IMR-90 (cell line): ENCODE data around the gene FFAR2.

Experiments used
- BHLHE40 ChIP-seq: fragments of 150-350 bp; IDR thresholded peaks from 2 replicates; pipeline ENCODE4 v1.6.1; 2016; ENCODE audit warnings: mild to moderate bottlenecking, low read depth, low read length
- CEBPB ChIP-seq: IDR thresholded peaks from 2 replicates; pipeline ENCODE4 v1.6.1; 2012; ENCODE audit warnings: low read depth, low read length, improper control_type of control experiment
- FOS ChIP-seq: fragments of 150-350 bp; IDR thresholded peaks from 2 replicates; pipeline ENCODE4 v1.6.1; 2016; ENCODE audit warnings: low read depth, low read length
- MAZ ChIP-seq: IDR thresholded peaks from 2 replicates; pipeline ENCODE4 v1.6.1; 2012; ENCODE audit warnings: low read depth, mild to moderate bottlenecking, low read length, improper control_type of control experiment, moderate library complexity, borderline replicate concordance
- MXI1 ChIP-seq: IDR thresholded peaks from 2 replicates; pipeline ENCODE4 v1.6.1; 2012; ENCODE audit warnings: low read depth, mild to moderate bottlenecking, low read length, moderate library complexity, borderline replicate concordance
- NFE2L2 ChIP-seq: fragments of 150-350 bp; IDR thresholded peaks from 2 replicates; pipeline ENCODE4 v1.6.1; 2016; ENCODE audit warnings: low read depth, mild to moderate bottlenecking, low read length
- POLR2A ChIP-seq: IDR thresholded peaks from 2 replicates; pipeline ENCODE4 v1.6.1; 2012; ENCODE audit warnings: mild to moderate bottlenecking, low read depth, low read length
- RAD21 ChIP-seq: IDR thresholded peaks from 2 replicates; pipeline ENCODE4 v1.6.1; 2012; ENCODE audit warnings: low read length, improper control_type of control experiment
- RCOR1 ChIP-seq: IDR thresholded peaks from 2 replicates; pipeline ENCODE4 v1.6.1; 2012; ENCODE audit warnings: mild to moderate bottlenecking, low read length, improper control_type of control experiment; ENCODE audit not compliant: insufficient replicate concordance
- RFX5 ChIP-seq: IDR thresholded peaks from 2 replicates; pipeline ENCODE4 v1.8.0; 2012; ENCODE audit warnings: low read depth, mild to moderate bottlenecking, low read length, moderate library complexity
- SMC3 ChIP-seq: fragments of 150-350 bp; IDR thresholded peaks from 2 replicates; pipeline ENCODE4 v1.6.1; 2016; ENCODE audit warnings: low read depth, mild to moderate bottlenecking, antibody characterized with exemption, low read length, moderate library complexity
- TF ChIP-seq, protein P1 (sequence below): conservative IDR thresholded peaks from 2 replicates; pipeline ENCODE4 v1.5.1; 2012; ENCODE audit warnings: mild to moderate bottlenecking, low read depth, low read length, improper control_type of control experiment
- TF ChIP-seq, protein P2 (sequence below): fragments of 150-350 bp; IDR thresholded peaks from 2 replicates; pipeline ENCODE4 v1.6.1; 2016; ENCODE audit warnings: low read depth, mild to moderate bottlenecking, low read length, moderate library complexity, borderline replicate concordance
- TF ChIP-seq, protein P3 (sequence below): fragments of 150-350 bp; IDR thresholded peaks from 2 replicates; pipeline ENCODE4 v1.6.1; 2017; ENCODE audit warnings: mild to moderate bottlenecking, antibody characterized with exemption, low read length, low read depth

DNA sequence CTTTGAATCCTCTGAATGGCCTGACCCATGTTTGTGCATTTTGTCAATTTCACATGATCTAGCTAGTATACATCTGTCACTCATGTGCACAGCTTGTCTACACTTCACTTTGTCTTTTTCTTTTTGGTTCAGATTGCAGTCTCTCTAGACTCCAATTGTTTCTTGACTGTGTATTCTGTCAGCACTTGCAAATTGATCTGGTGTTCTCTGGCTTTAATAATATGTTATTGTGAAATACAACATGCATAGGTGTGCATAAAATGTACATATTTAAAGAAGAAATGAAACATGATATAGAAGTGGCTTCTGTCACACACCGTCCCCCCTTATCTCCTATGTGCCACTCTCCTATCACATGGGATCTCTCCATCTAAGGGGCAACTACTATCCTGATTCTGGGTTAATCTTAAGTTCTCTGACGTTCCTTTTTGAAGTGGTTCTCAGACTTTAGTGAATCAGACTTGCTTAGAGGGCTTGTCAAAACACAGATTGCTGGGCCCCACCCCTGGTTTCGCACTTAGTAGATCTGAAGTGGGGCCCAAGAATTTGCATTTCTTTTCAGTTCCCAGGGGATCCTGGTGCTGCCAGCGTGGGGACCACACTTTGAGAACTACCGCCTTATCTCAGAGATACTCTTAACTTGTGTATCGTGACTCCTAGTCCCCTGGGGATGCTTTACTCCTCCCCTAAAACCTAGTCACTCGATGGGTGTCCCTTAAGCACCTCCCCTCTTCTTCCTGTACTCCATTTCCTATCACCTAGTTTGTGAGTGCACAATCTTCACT lies 36.4 kb downstream of the FFAR2 start:
- TF ChIP-seq, protein P1, sequence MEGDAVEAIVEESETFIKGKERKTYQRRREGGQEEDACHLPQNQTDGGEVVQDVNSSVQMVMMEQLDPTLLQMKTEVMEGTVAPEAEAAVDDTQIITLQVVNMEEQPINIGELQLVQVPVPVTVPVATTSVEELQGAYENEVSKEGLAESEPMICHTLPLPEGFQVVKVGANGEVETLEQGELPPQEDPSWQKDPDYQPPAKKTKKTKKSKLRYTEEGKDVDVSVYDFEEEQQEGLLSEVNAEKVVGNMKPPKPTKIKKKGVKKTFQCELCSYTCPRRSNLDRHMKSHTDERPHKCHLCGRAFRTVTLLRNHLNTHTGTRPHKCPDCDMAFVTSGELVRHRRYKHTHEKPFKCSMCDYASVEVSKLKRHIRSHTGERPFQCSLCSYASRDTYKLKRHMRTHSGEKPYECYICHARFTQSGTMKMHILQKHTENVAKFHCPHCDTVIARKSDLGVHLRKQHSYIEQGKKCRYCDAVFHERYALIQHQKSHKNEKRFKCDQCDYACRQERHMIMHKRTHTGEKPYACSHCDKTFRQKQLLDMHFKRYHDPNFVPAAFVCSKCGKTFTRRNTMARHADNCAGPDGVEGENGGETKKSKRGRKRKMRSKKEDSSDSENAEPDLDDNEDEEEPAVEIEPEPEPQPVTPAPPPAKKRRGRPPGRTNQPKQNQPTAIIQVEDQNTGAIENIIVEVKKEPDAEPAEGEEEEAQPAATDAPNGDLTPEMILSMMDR: no peak
- TF ChIP-seq BHLHE40: no peak
- TF ChIP-seq POLR2A: no peak
- TF ChIP-seq CEBPB: no peak
- TF ChIP-seq NFE2L2: no peak
- TF ChIP-seq RAD21: no peak
- no peak for TF ChIP-seq SMC3
- TF ChIP-seq FOS: no peak
- TF ChIP-seq RFX5: no peak
- TF ChIP-seq, protein P2, sequence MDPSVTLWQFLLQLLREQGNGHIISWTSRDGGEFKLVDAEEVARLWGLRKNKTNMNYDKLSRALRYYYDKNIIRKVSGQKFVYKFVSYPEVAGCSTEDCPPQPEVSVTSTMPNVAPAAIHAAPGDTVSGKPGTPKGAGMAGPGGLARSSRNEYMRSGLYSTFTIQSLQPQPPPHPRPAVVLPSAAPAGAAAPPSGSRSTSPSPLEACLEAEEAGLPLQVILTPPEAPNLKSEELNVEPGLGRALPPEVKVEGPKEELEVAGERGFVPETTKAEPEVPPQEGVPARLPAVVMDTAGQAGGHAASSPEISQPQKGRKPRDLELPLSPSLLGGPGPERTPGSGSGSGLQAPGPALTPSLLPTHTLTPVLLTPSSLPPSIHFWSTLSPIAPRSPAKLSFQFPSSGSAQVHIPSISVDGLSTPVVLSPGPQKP: no peak
- TF ChIP-seq MAZ: no peak
- TF ChIP-seq RCOR1: no peak
- TF ChIP-seq, protein P3, sequence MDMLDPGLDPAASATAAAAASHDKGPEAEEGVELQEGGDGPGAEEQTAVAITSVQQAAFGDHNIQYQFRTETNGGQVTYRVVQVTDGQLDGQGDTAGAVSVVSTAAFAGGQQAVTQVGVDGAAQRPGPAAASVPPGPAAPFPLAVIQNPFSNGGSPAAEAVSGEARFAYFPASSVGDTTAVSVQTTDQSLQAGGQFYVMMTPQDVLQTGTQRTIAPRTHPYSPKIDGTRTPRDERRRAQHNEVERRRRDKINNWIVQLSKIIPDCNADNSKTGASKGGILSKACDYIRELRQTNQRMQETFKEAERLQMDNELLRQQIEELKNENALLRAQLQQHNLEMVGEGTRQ: no peak
- TF ChIP-seq MXI1: no peak
